HFFc6 (cell line): ENCODE measurements around the gene MAGOH. TPM values are rescaled to one million over a fixed set of nuclear protein-coding genes. Genes with fewer than 3 reads are reported as not detected.
A peak's percentile ranks its signal among the peaks of the same experiment; 100 is the strongest.

Experiments used
- DNase-seq: peaks from one replicate; pipeline ENCODE4 v3.0.0-alpha.2; 2018
- H3K27ac Mint-ChIP-seq: 2 replicates; pipeline ENCODE4 v1.8.0; 2020; ENCODE audit warnings: mild to moderate bottlenecking, mixed read lengths
- H3K27me3 Mint-ChIP-seq: 2 replicates; pipeline ENCODE4 v1.8.0; 2021; ENCODE audit warnings: mild to moderate bottlenecking, moderate library complexity, mixed read lengths; ENCODE audit not compliant: insufficient read depth
- H3K36me3 Mint-ChIP-seq: 2 replicates; pipeline ENCODE4 v1.8.0; 2021; ENCODE audit warnings: low read depth, mixed read lengths
- H3K4me1 Mint-ChIP-seq: 2 replicates; pipeline ENCODE4 v1.8.0; 2020; ENCODE audit warnings: low read depth, mixed read lengths
- H3K4me3 Mint-ChIP-seq: 2 replicates; pipeline ENCODE4 v1.8.0; 2020; ENCODE audit warnings: mild to moderate bottlenecking, moderate library complexity, mixed read lengths
- H3K9me3 Mint-ChIP-seq: 2 replicates; pipeline ENCODE4 v1.8.0; 2020; ENCODE audit warnings: mild to moderate bottlenecking, mixed read lengths
- CTCF ChIP-seq: fragments of 200-600 bp; sonication (generic); IDR thresholded peaks from 2 replicates; pipeline ENCODE4 v1.5.0; 2021; ENCODE audit warnings: antibody characterized with exemption, mild to moderate bottlenecking
- total RNA-seq, 6 experiments: library from RNA; stranded (reverse); fragmentation: NEBNext Ultra II Directional; extraction: Animal tissue kit (Norgen Biotek cat#: 25700); gene quantifications; 2 replicates in 1 of 6; 3 replicates in 5 of 6; pipeline ENCODE4 v1.2.3, GENCODE V29; 2021

The MAGOH gene
- total RNA-seq, 6 experiments from 2014 or later, result 34.9 to 54.2 (median 47.1) TPM

DNA sequence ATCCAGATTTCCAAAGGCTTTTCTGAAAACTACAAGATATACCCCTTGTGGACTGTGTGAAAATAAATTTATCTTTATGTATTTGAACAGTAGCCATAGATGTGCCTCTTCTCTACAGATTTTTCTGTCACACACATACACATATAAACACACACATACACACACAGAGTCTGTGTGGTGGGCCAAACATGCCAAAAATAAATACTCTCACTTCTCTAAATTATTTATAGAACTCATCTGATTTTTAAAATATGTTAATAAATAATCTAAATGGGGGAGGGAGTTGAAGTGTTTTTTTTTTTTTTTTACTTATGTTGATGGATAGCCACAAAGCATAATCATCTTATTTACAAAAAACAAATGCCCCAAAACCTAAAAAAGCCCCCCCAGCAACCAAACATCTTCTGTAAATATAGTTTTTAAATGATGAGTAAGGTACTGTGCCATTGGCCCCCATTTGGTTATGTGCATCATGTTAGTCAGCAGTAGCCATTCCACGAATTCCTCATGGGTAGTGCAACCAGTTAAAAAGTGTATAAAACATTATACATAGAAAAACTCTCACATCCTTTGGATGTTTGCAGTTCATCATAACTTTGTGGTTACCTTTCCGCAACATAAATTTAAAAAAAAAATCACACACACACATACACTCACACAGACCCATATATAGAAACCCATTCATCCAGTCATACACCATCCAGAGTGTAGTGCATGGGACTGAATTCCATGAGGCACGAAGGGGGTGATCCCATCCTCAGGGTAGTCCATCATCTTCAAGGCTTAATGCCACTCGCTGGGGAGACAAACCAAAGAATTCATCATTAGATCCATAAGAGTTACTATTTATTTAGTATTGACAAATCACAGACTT is 8.2 kb upstream of the MAGOH start:
- peak; percentile 92 for DNase-seq
- Mint-ChIP-seq H3K27me3 (no peaks in the 10 kb centered on the region), H3K4me3 (peak overlapping the region; percentile 38), H3K27ac (peak overlapping the region; percentile 84), H3K9me3 (no peaks in the 10 kb centered on the region), H3K36me3 (peaks cover 8% of the 10 kb centered on the region; the same call in 1 of the 2 replicates), H3K4me1 (peaks cover 35% of the 10 kb centered on the region)
- TF ChIP-seq CTCF, result no peak

GRCh38 chr1:53244141-53244540 is 5.8 kb upstream of the MAGOH start:
- DNase-seq, result no peak
- no peaks in the 10 kb centered on the region for H3K9me3 Mint-ChIP-seq
- no peak overlapping the region for H3K4me3 Mint-ChIP-seq
- H3K27ac Mint-ChIP-seq, result no peak overlapping the region
- no peaks in the 10 kb centered on the region for H3K27me3 Mint-ChIP-seq
- H3K36me3 Mint-ChIP-seq, result no peaks in the 10 kb centered on the region; the same call in 1 of the 2 replicates
- TF ChIP-seq CTCF, result no peak
- H3K4me1 Mint-ChIP-seq, result peaks cover 29% of the 10 kb centered on the region

DNA sequence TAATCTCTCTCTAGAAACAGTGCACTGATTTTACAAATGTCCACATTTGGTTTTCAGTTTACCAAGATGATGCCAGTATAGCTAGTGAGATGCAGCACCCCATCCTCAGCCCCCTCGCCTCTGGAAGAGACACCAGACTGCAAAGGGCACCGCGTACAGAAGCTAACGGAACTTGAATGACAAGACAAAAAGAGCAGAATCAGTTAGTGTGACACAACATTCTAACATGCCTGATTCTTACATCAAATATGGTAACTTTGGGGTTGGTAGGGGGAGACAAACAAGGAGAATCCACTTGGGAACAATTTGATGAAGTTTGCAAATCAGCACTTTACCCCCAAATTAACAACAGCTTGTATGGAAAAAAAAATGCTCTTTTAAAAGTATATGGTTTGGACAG is 4.1 kb upstream of the MAGOH start:
- Mint-ChIP-seq H3K27me3 (peaks cover 2% of the 10 kb centered on the region; the same call in 1 of the 2 replicates), H3K27ac (no peak overlapping the region), H3K4me1 (peaks cover 35% of the 10 kb centered on the region), H3K36me3 (peaks cover 10% of the 10 kb centered on the region), H3K9me3 (no peaks in the 10 kb centered on the region), H3K4me3 (no peak overlapping the region)
- no peak for DNase-seq
- no peak for TF ChIP-seq CTCF

- H3K27ac Mint-ChIP-seq, result no peak overlapping the region
- peaks cover 2% of the 10 kb centered on the region; the same call in 1 of the 2 replicates for H3K27me3 Mint-ChIP-seq
- TF ChIP-seq CTCF, result no peak
- no peak overlapping the region for H3K4me3 Mint-ChIP-seq
- peaks cover 32% of the 10 kb centered on the region for H3K4me1 Mint-ChIP-seq
- no peak for DNase-seq
- H3K9me3 Mint-ChIP-seq, result no peaks in the 10 kb centered on the region
- H3K36me3 Mint-ChIP-seq, result peaks cover 11% of the 10 kb centered on the region
Observed at GRCh38 chr1:53241828-53242227, 3.5 kb upstream of the MAGOH start.

- Mint-ChIP-seq H3K36me3 (peaks cover 20% of the 10 kb centered on the region), H3K4me1 (peaks cover 30% of the 10 kb centered on the region), H3K27me3 (peaks cover 6% of the 10 kb centered on the region), H3K27ac (peak overlapping the region; percentile 90), H3K4me3 (peak overlapping the region; percentile 99), H3K9me3 (no peaks in the 10 kb centered on the region)
- DNase-seq, result no peak
- TF ChIP-seq CTCF, result no peak
Observed at GRCh38 chr1:53237638-53238037, 680 bp downstream of the MAGOH start.
